ENCODE results near the gene ITLN2. TPM values are rescaled to one million over a fixed set of nuclear protein-coding genes. Genes with fewer than 3 reads are reported as not detected.
"Not testable (repeated sequence)": the region's sequence is repeated elsewhere in the genome, so short reads cannot be mapped to it uniquely, and the experiment has no call there.

The ITLN2 gene
- total RNA-seq, 2 experiments from 2014 or later = not detected

GRCh38 chr1:160949216-160949880 lies 5.3 kb downstream of the ITLN2 start:
- H3K27me3 Mint-ChIP-seq; DNase-seq; H3K4me3 Mint-ChIP-seq; H3K27ac Mint-ChIP-seq; H3K9me3 Mint-ChIP-seq; H3K36me3 Mint-ChIP-seq; ATAC-seq (ENCODE audit: low read depth); POLR2A ChIA-PET: not testable (repeated sequence)
- H3K4me1 Mint-ChIP-seq = peaks cover 15% of the 10 kb centered on the region

GRCh38 chr1:160947174-160947759 lies 7.3 kb downstream of the ITLN2 start:
- H3K27ac Mint-ChIP-seq; H3K36me3 Mint-ChIP-seq; H3K9me3 Mint-ChIP-seq; H3K4me1 Mint-ChIP-seq; ATAC-seq (ENCODE audit: low read depth); POLR2A ChIA-PET; H3K4me3 Mint-ChIP-seq; DNase-seq; H3K27me3 Mint-ChIP-seq: not testable (repeated sequence)

- not testable (repeated sequence) for H3K4me3 Mint-ChIP-seq, H3K4me1 Mint-ChIP-seq
Observed at GRCh38 chr1:160945881-160946280, 8.7 kb downstream of the ITLN2 start.

GRCh38 chr1:160945079-160945478 lies 9.5 kb downstream of the ITLN2 start:
- DNase-seq (no peak), ATAC-seq (ENCODE audit: low read depth) (no peak)
- POLR2A ChIA-PET = no interaction called here
- no peaks in the 10 kb centered on the region for H3K9me3 Mint-ChIP-seq
- no peak overlapping the region for H3K27ac Mint-ChIP-seq
- peaks cover 4% of the 10 kb centered on the region for H3K4me1 Mint-ChIP-seq
- no peaks in the 10 kb centered on the region for H3K36me3 Mint-ChIP-seq
- H3K4me3 Mint-ChIP-seq = no peak overlapping the region
- H3K27me3 Mint-ChIP-seq = peaks cover 11% of the 10 kb centered on the region

More at GRCh38 chr1:160945881-160946280, 8.7 kb downstream of the ITLN2 start:
- POLR2A ChIA-PET; H3K27me3 Mint-ChIP-seq; ATAC-seq (ENCODE audit: low read depth); DNase-seq; H3K36me3 Mint-ChIP-seq; H3K27ac Mint-ChIP-seq; H3K9me3 Mint-ChIP-seq: not testable (repeated sequence)

GRCh38 chr1:160942926-160943325 lies 11.7 kb downstream of the ITLN2 start:
- POLR2A ChIA-PET = no interaction called here

GRCh38 chr1:160936666-160937065 lies 17.9 kb downstream of the ITLN2 start:
- H3K27me3 Mint-ChIP-seq = peaks cover 17% of the 10 kb centered on the region
- H3K9me3 Mint-ChIP-seq, H3K36me3 Mint-ChIP-seq: not testable (repeated sequence)

More at GRCh38 chr1:160942926-160943325, 11.7 kb downstream of the ITLN2 start:
- no peak for DNase-seq
- H3K4me1 Mint-ChIP-seq = peaks cover 1% of the 10 kb centered on the region
- H3K36me3 Mint-ChIP-seq = peaks cover 4% of the 10 kb centered on the region
- no peak overlapping the region for H3K27ac Mint-ChIP-seq
- H3K27me3 Mint-ChIP-seq = peaks cover 17% of the 10 kb centered on the region
- ATAC-seq (ENCODE audit: low read depth) = no peak
- H3K4me3 Mint-ChIP-seq = no peak overlapping the region
- peaks cover 4% of the 10 kb centered on the region for H3K9me3 Mint-ChIP-seq

GRCh38 chr1:160935527-160936258 lies 18.9 kb downstream of the ITLN2 start:
- DNase-seq (no peak), ATAC-seq (ENCODE audit: low read depth) (no peak)
- Mint-ChIP-seq H3K9me3 (peaks cover 6% of the 10 kb centered on the region), H3K27me3 (peaks cover 17% of the 10 kb centered on the region), H3K4me1 (no peaks in the 10 kb centered on the region), H3K36me3 (peaks cover 4% of the 10 kb centered on the region), H3K27ac (no peak overlapping the region), H3K4me3 (no peak overlapping the region)
- POLR2A ChIA-PET = no interaction called here

More at GRCh38 chr1:160936666-160937065, 17.9 kb downstream of the ITLN2 start:
- H3K4me3 Mint-ChIP-seq; H3K4me1 Mint-ChIP-seq; ATAC-seq (ENCODE audit: low read depth); H3K27ac Mint-ChIP-seq; POLR2A ChIA-PET; DNase-seq: not testable (repeated sequence)

- H3K4me1 Mint-ChIP-seq; POLR2A ChIA-PET; ATAC-seq (ENCODE audit: low read depth): not testable (repeated sequence)
Observed at GRCh38 chr1:160933305-160933704, 21.3 kb downstream of the ITLN2 start.

GRCh38 chr1:160925652-160926244 lies 28.9 kb downstream of the ITLN2 start:
- peaks cover 7% of the 10 kb centered on the region for H3K36me3 Mint-ChIP-seq
- H3K27me3 Mint-ChIP-seq = peaks cover 3% of the 10 kb centered on the region
- ATAC-seq (ENCODE audit: low read depth) (no peak), DNase-seq (no peak)
- peaks cover 4% of the 10 kb centered on the region for H3K4me1 Mint-ChIP-seq
- no peak overlapping the region for H3K4me3 Mint-ChIP-seq
- no peak overlapping the region for H3K27ac Mint-ChIP-seq
- H3K9me3 Mint-ChIP-seq = peaks cover 25% of the 10 kb centered on the region
- POLR2A ChIA-PET = no interaction called here

More at GRCh38 chr1:160933305-160933704, 21.3 kb downstream of the ITLN2 start:
- H3K36me3 Mint-ChIP-seq, H3K27ac Mint-ChIP-seq, H3K4me3 Mint-ChIP-seq, H3K9me3 Mint-ChIP-seq, DNase-seq, H3K27me3 Mint-ChIP-seq: not testable (repeated sequence)

- H3K4me3 Mint-ChIP-seq = no peak overlapping the region
- POLR2A ChIA-PET = no interaction called here
- H3K27me3 Mint-ChIP-seq = peaks cover 4% of the 10 kb centered on the region
- H3K27ac Mint-ChIP-seq = no peak overlapping the region
- DNase-seq = no peak
- peaks cover 4% of the 10 kb centered on the region for H3K4me1 Mint-ChIP-seq
- H3K9me3 Mint-ChIP-seq = peaks cover 27% of the 10 kb centered on the region
- H3K36me3 Mint-ChIP-seq = peaks cover 7% of the 10 kb centered on the region
- no peak for ATAC-seq (ENCODE audit: low read depth)
Observed at GRCh38 chr1:160924791-160925651, 29.6 kb downstream of the ITLN2 start.

GRCh38 chr1:160916666-160917065 lies 37.9 kb downstream of the ITLN2 start:
- H3K27ac Mint-ChIP-seq = no peak overlapping the region
- POLR2A ChIA-PET = no interaction called here
- ATAC-seq (ENCODE audit: low read depth) (no peak), DNase-seq (no peak)
- H3K4me1 Mint-ChIP-seq = no peaks in the 10 kb centered on the region
- peaks cover 22% of the 10 kb centered on the region for H3K27me3 Mint-ChIP-seq
- no peak overlapping the region for H3K4me3 Mint-ChIP-seq
- H3K36me3 Mint-ChIP-seq = peaks cover 6% of the 10 kb centered on the region
- peaks cover 18% of the 10 kb centered on the region for H3K9me3 Mint-ChIP-seq

GRCh38 chr1:160913229-160913628 lies 41.4 kb downstream of the ITLN2 start:
- ATAC-seq (ENCODE audit: low read depth); H3K27ac Mint-ChIP-seq; H3K9me3 Mint-ChIP-seq; H3K4me3 Mint-ChIP-seq; H3K36me3 Mint-ChIP-seq; DNase-seq; H3K4me1 Mint-ChIP-seq; POLR2A ChIA-PET: not testable (repeated sequence)
- peaks cover 18% of the 10 kb centered on the region for H3K27me3 Mint-ChIP-seq

- DNase-seq (no peak), ATAC-seq (ENCODE audit: low read depth) (no peak)
- H3K4me1 Mint-ChIP-seq = no peaks in the 10 kb centered on the region
- H3K36me3 Mint-ChIP-seq = no peaks in the 10 kb centered on the region
- H3K27ac Mint-ChIP-seq = no peak overlapping the region
- H3K9me3 Mint-ChIP-seq = no peaks in the 10 kb centered on the region
- peaks cover 14% of the 10 kb centered on the region for H3K27me3 Mint-ChIP-seq
- no peak overlapping the region for H3K4me3 Mint-ChIP-seq
- POLR2A ChIA-PET = no interaction called here
Observed at GRCh38 chr1:160911925-160912324, 42.7 kb downstream of the ITLN2 start.
